Esophagus squamous epithelium (tissue), 5 donors: ENCODE data around the gene CPSF3. TPM values are rescaled to one million over a fixed set of nuclear protein-coding genes. Genes with fewer than 3 reads are reported as not detected.

ENCODE experiments used
- DNase-seq: peaks from one replicate; lab custom pipeline; 2025; lab: John Stamatoyannopoulos, UW
- H3K27ac ChIP-seq, 4 donors: fragments of 200-600 bp; sonication (generic); one replicate each; pipeline ENCODE4 v1.5.1; 2016 to 2019; ENCODE audit warnings: mild to moderate bottlenecking in 1 of 4
- H3K27me3 ChIP-seq, 4 donors: fragments of 200-600 bp; sonication (generic); 1 replicate in 3 of 4; 2 replicates in 1 of 4; pipeline versions ENCODE4 v1.5.1 to v1.6.0; 2017 to 2021; ENCODE audit warnings: antibody characterized with exemption in 1 of 4
- H3K36me3 ChIP-seq, 3 donors: fragments of 200-600 bp; sonication (generic); one replicate each; pipeline ENCODE4 v1.5.1; 2016 to 2019
- H3K4me1 ChIP-seq, 3 donors: fragments of 200-600 bp; sonication (generic); one replicate each; pipeline ENCODE4 v1.5.1; 2017 to 2019
- H3K4me3 ChIP-seq, 4 donors: fragments of 200-600 bp; sonication (generic); 1 replicate in 3 of 4; 2 replicates in 1 of 4; pipeline ENCODE4 v1.5.1; 2016 to 2019; ENCODE audit warnings: mild to moderate bottlenecking in 2 of 4, moderate library complexity in 1 of 4
- H3K9me3 ChIP-seq, 3 donors: fragments of 200-600 bp; sonication (generic); one replicate each; pipeline ENCODE4 v1.5.1; 2016 to 2019
- CTCF ChIP-seq, 6 experiments: fragments of 450-650 bp in 4 of 6; fragments of 200-600 bp in 2 of 6; sonication (generic) in 2 of 6; IDR thresholded peaks; one replicate each; pipeline ENCODE4 v1.5.1; 2016 to 2019; ENCODE audit warnings: antibody characterized with exemption in 6 of 6, mild to moderate bottlenecking in 4 of 6, moderate library complexity in 4 of 6
- POLR2A ChIP-seq, 4 donors: fragments of 450-650 bp; IDR thresholded peaks; one replicate each; pipeline ENCODE4 v1.6.1; 2017; ENCODE audit warnings: antibody characterized with exemption in 4 of 4, mild to moderate bottlenecking in 4 of 4, moderate library complexity in 3 of 4
- WGBS, 2 donors: methylation state at CpG; one replicate each; pipeline ENCODE4 v1.1.5; 2018; 5-methylcytosine and 5-hydroxymethylcytosine counted together
- intact Hi-C: fragments of 100-400 bp; cut with DNase I; formaldehyde crosslinking; loops from one replicate; pipeline ENCODE4 v1.15.0; 2022
- total RNA-seq, 4 donors: library from RNA; depleted of rRNA; stranded (reverse); fragments of >200 nt; gene quantifications; one replicate each; pipeline ENCODE4 v1.1.0, GENCODE V29; 2016
- donor health status: DM: yes; HTN: yes; CAD: no.

Gene CPSF3
- total RNA-seq, 4 donors from 2014 or later = 20.4 to 27.9 (median 24.0) TPM

- Histone ChIP-seq H3K27ac (peak overlapping the region; percentile 42 to 82 (median 67)), H3K36me3 (peaks cover 0 to 73% (median 0%) of the 10 kb centered on the region in 3 donors), H3K4me3 (no peak overlapping the region), H3K4me1 (peaks cover 7 to 45% (median 32%) of the 10 kb centered on the region in 3 donors), H3K27me3 (no peaks in the 10 kb centered on the region), H3K9me3 (no peaks in the 10 kb centered on the region)
- DNase-seq = no peak
- intact Hi-C loops = no loop called here
- TF ChIP-seq POLR2A (IDR thresholded peaks at IDR 0.05) (no peak), CTCF (IDR thresholded peaks at IDR 0.05) (no peak)
- 69 to 87% methylated on average over 14 to 20 of the region's 30 CpGs for WGBS, 2 donors
Observed at GRCh38 chr2:9378433-9379390, 44.7 kb upstream of the CPSF3 start.

GRCh38 chr2:9379391-9379755 is 44.1 kb upstream of the CPSF3 start:
- TF ChIP-seq POLR2A (IDR thresholded peaks at IDR 0.05) (no peak), CTCF (IDR thresholded peaks at IDR 0.05) (no peak)
- no peak for DNase-seq
- WGBS, 2 donors = 93 to 100% methylated on average over 1 to 5 of the region's 5 CpGs
- Histone ChIP-seq H3K27ac (peak overlapping the region in 3 of 4 donors; percentile 63 to 82 (median 71)), H3K9me3 (no peaks in the 10 kb centered on the region), H3K4me3 (no peak overlapping the region), H3K36me3 (peaks cover 0 to 71% (median 0%) of the 10 kb centered on the region in 3 donors), H3K27me3 (no peaks in the 10 kb centered on the region), H3K4me1 (peaks cover 7 to 45% (median 32%) of the 10 kb centered on the region in 3 donors)
- intact Hi-C loops = no loop called here

- DNase-seq = no peak
- 44 to 60% methylated on average over 13 to 15 of the region's 18 CpGs for WGBS, 2 donors
Observed at GRCh38 chr2:9380702-9381628, 42.5 kb upstream of the CPSF3 start.

GRCh38 chr2:9382604-9383235 is 40.7 kb upstream of the CPSF3 start:
- peaks cover 7 to 57% (median 39%) of the 10 kb centered on the region in 3 donors for H3K4me1 ChIP-seq
- intact Hi-C loops = no loop called here
- H3K4me3 ChIP-seq = no peak overlapping the region
- WGBS, 2 donors = 77 to 81% methylated on average over 4 to 6 of the region's 6 CpGs
- no peaks in the 10 kb centered on the region for H3K9me3 ChIP-seq
- no peak for DNase-seq
- no peak for TF ChIP-seq CTCF (IDR thresholded peaks at IDR 0.05)
- no peak for TF ChIP-seq POLR2A (IDR thresholded peaks at IDR 0.05)
- H3K27me3 ChIP-seq = no peaks in the 10 kb centered on the region
- peaks cover 0 to 60% (median 0%) of the 10 kb centered on the region in 3 donors for H3K36me3 ChIP-seq
- H3K27ac ChIP-seq = no peak overlapping the region

More at GRCh38 chr2:9380702-9381628, 42.5 kb upstream of the CPSF3 start:
- peaks cover 0 to 71% (median 0%) of the 10 kb centered on the region in 3 donors for H3K36me3 ChIP-seq
- peak overlapping the region in 1 of 4 donors; percentile 15 for H3K4me3 ChIP-seq
- intact Hi-C loops = no loop called here
- H3K27me3 ChIP-seq = no peaks in the 10 kb centered on the region
- H3K27ac ChIP-seq = peak overlapping the region; percentile 75 to 89 (median 81)
- no peak for TF ChIP-seq CTCF (IDR thresholded peaks at IDR 0.05)
- no peak for TF ChIP-seq POLR2A (IDR thresholded peaks at IDR 0.05)
- H3K4me1 ChIP-seq = peaks cover 7 to 47% (median 33%) of the 10 kb centered on the region in 3 donors
- no peaks in the 10 kb centered on the region for H3K9me3 ChIP-seq
